ENCODE measurements around the gene DGKB.

- no peak for TF ChIP-seq CTCF (IDR thresholded peaks at IDR 0.05)
- TF ChIP-seq POLR2AphosphoS5 (IDR thresholded peaks at IDR 0.05; ENCODE audit: low read depth, low read length) = no peak
- no peak for TF ChIP-seq SIN3A (IDR thresholded peaks at IDR 0.05; ENCODE audit: borderline replicate concordance, insufficient read depth, low read depth, low read length)
Measured at GRCh38 chr7:14739168-14739840, 163.2 kb downstream of the DGKB start.
